ENCODE results near the gene UBQLN1.
A peak's percentile ranks its signal among the peaks of the same experiment; 100 is the strongest.

UBQLN1 gene

GRCh38 chr9:83623679-83624076 is 84.1 kb downstream of the UBQLN1 start:
- peaks cover 7% of the 10 kb centered on the region; the same call in 1 of the 2 replicates for H3K27me3 ChIP-seq (ENCODE audit: control insufficient read depth, low read length)
- TF ChIP-seq, protein P1, sequence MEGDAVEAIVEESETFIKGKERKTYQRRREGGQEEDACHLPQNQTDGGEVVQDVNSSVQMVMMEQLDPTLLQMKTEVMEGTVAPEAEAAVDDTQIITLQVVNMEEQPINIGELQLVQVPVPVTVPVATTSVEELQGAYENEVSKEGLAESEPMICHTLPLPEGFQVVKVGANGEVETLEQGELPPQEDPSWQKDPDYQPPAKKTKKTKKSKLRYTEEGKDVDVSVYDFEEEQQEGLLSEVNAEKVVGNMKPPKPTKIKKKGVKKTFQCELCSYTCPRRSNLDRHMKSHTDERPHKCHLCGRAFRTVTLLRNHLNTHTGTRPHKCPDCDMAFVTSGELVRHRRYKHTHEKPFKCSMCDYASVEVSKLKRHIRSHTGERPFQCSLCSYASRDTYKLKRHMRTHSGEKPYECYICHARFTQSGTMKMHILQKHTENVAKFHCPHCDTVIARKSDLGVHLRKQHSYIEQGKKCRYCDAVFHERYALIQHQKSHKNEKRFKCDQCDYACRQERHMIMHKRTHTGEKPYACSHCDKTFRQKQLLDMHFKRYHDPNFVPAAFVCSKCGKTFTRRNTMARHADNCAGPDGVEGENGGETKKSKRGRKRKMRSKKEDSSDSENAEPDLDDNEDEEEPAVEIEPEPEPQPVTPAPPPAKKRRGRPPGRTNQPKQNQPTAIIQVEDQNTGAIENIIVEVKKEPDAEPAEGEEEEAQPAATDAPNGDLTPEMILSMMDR (IDR thresholded peaks at IDR 0.05; ENCODE audit: low read depth, low read length, poor library complexity, severe bottlenecking): no peak
- no peak for TF ChIP-seq EZH2phosphoT487 (IDR thresholded peaks at IDR 0.05; ENCODE audit: borderline replicate concordance, low read length)
- no peaks in the 10 kb centered on the region for H3K9me2 ChIP-seq (replicated peaks; ENCODE audit: control insufficient read depth, low read length)
- H3K4me2 ChIP-seq (ENCODE audit: low read length): peak overlapping the region; percentile 83
- H4K20me1 ChIP-seq (ENCODE audit: control insufficient read depth, insufficient read depth, low read depth, low read length): no peaks in the 10 kb centered on the region
- peak overlapping the region; percentile 49 for H3K27ac ChIP-seq (ENCODE audit: low read depth, low read length)
- H3K4me1 ChIP-seq (ENCODE audit: control insufficient read depth, low read length): peaks cover 27% of the 10 kb centered on the region
- H3K9me3 ChIP-seq (ENCODE audit: control insufficient read depth, insufficient read depth, low read length): no peaks in the 10 kb centered on the region
- H3K36me3 ChIP-seq (ENCODE audit: control insufficient read depth, low read length): peaks cover 13% of the 10 kb centered on the region
- H3K4me3 ChIP-seq (ENCODE audit: low read length): peak overlapping the region; percentile 82
- no peaks in the 10 kb centered on the region for H3F3A ChIP-seq (ENCODE audit: control insufficient read depth, insufficient read depth)
- peaks cover 14% of the 10 kb centered on the region for H3K79me2 ChIP-seq (ENCODE audit: control insufficient read depth, low read length)

GRCh38 chr9:83622939-83623678 is 84.6 kb downstream of the UBQLN1 start, which contains the start of gene IDNK:
IDNK (plus strand) TSS chr9:83623143; CDS start chr9:83623172, 29 bp downstream.
- no peaks in the 10 kb centered on the region for H4K20me1 ChIP-seq (ENCODE audit: control insufficient read depth, insufficient read depth, low read depth, low read length)
- H3K27me3 ChIP-seq (ENCODE audit: control insufficient read depth, low read length): peaks cover 7% of the 10 kb centered on the region; the same call in 1 of the 2 replicates
- peak within 1 kb of the TSS; percentile 49 for H3K27ac ChIP-seq (ENCODE audit: low read depth, low read length)

GRCh38 chr9:83622433-83622938 is 85.3 kb downstream of the UBQLN1 start:
- H3K9me2 ChIP-seq (replicated peaks; ENCODE audit: control insufficient read depth, low read length): no peaks in the 10 kb centered on the region
- no peaks in the 10 kb centered on the region for H3F3A ChIP-seq (ENCODE audit: control insufficient read depth, insufficient read depth)
- TF ChIP-seq, protein P1 (IDR thresholded peaks at IDR 0.05; ENCODE audit: low read depth, low read length, poor library complexity, severe bottlenecking): no peak
- TF ChIP-seq EZH2phosphoT487 (IDR thresholded peaks at IDR 0.05; ENCODE audit: borderline replicate concordance, low read length): no peak
- H3K79me2 ChIP-seq (ENCODE audit: control insufficient read depth, low read length): peaks cover 14% of the 10 kb centered on the region
- no peaks in the 10 kb centered on the region for H3K9me3 ChIP-seq (ENCODE audit: control insufficient read depth, insufficient read depth, low read length)
- peak overlapping the region; percentile 83 for H3K4me2 ChIP-seq (ENCODE audit: low read length)
- H3K4me1 ChIP-seq (ENCODE audit: control insufficient read depth, low read length): peaks cover 27% of the 10 kb centered on the region
- H3K36me3 ChIP-seq (ENCODE audit: control insufficient read depth, low read length): peaks cover 13% of the 10 kb centered on the region
- H3K27ac ChIP-seq (ENCODE audit: low read depth, low read length): peak overlapping the region; percentile 49
- H3K27me3 ChIP-seq (ENCODE audit: control insufficient read depth, low read length): peaks cover 7% of the 10 kb centered on the region; the same call in 1 of the 2 replicates
- no peaks in the 10 kb centered on the region for H4K20me1 ChIP-seq (ENCODE audit: control insufficient read depth, insufficient read depth, low read depth, low read length)
- H3K4me3 ChIP-seq (ENCODE audit: low read length): peak overlapping the region; percentile 82

More at GRCh38 chr9:83622939-83623678, 84.6 kb downstream of the UBQLN1 start, which contains the start of gene IDNK:
- Histone ChIP-seq H3K4me1 (ENCODE audit: control insufficient read depth, low read length) (peaks cover 27% of the 10 kb centered on the region), H3K79me2 (ENCODE audit: control insufficient read depth, low read length) (peaks cover 14% of the 10 kb centered on the region), H3K9me3 (ENCODE audit: control insufficient read depth, insufficient read depth, low read length) (no peaks in the 10 kb centered on the region), H3K36me3 (ENCODE audit: control insufficient read depth, low read length) (peaks cover 13% of the 10 kb centered on the region), H3K4me3 (ENCODE audit: low read length) (peak within 1 kb of the TSS; percentile 82), H3K9me2 (replicated peaks; ENCODE audit: control insufficient read depth, low read length) (no peaks in the 10 kb centered on the region), H3F3A (ENCODE audit: control insufficient read depth, insufficient read depth) (no peaks in the 10 kb centered on the region), H3K4me2 (ENCODE audit: low read length) (peak within 1 kb of the TSS; percentile 83)
- no peak for TF ChIP-seq EZH2phosphoT487 (IDR thresholded peaks at IDR 0.05; ENCODE audit: borderline replicate concordance, low read length)
- TF ChIP-seq, protein P1 (IDR thresholded peaks at IDR 0.05; ENCODE audit: low read depth, low read length, poor library complexity, severe bottlenecking): peak; percentile 9
